HG02759 (cell line): Measurements from ENCODE around the gene NABP2.
"Not testable (repeated sequence)": the region's sequence is repeated elsewhere in the genome, so short reads cannot be mapped to it uniquely, and the experiment has no call there.

Source experiments
- ATAC-seq: cut with Tn5 transposase; IDR thresholded peaks from one replicate; pipeline ENCODE4 v1.9.1; 2021; ENCODE audit warnings: mild to moderate bottlenecking, moderate library complexity; ENCODE audit not compliant: unreplicated experiment

Gene NABP2

DNA sequence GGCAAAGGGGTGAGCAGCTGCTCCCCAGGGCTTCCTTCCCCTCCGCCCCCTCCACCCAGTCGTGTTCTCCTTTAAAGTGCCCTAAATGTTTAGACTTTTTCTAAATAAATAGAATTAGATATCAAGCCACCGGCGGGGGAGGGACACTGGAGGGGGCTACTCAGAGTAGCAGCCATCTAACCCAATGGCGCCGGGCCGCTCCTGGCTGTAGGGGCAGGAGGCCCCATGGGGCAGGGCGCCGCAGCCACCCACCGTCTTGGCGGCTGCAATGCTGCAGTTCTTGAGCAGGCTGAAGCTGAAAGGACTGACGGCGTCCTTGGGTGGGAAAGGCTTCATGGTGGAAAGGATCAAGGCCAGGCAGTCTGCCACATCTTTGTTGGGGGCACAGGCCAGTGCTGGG is 18.8 kb downstream of the NABP2 start:
- ATAC-seq, result no peak

DNA sequence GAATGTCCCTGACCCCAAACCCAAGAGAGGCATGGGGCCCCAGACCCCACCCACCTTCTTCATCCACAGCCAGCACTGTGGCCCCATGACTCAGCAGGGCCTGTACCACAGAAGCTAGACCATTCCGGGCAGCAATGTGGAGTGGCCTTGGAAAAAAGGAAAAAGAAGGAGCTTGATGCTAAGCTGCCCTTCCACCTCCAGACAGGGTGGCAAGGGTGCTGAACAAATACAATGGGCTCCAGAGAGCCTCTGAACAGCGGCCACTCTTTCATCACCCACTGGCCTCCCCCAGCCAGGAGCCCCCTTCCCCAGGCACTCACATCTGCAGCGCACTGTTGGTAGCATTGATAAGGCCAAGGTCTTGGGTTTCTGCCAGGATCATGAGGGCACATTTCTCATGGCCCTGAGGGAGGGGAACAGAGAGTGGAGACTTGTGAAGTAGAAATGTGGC is 19.6 kb downstream of the NABP2 start:
- no peak for ATAC-seq

DNA sequence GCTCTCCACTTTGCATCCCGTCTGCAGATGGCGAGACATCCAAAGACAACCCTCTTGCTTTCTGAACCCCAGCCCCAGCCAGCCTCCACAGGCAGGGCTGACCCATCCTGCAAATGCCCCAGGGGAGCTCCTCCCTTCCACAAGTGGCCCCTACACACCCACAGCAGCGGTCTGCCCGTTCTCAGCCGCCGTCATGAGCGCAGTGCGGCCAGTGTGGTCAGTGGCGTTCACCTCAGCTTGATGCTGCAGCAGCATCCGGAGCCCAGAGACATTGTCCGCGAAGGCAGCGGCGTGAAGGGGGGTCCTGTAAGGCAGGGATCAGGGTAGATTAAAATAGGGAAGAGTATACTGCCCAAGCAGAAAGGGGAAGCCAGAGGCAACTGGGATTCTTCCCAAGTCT is 20.4 kb downstream of the NABP2 start:
- no peak for ATAC-seq

DNA sequence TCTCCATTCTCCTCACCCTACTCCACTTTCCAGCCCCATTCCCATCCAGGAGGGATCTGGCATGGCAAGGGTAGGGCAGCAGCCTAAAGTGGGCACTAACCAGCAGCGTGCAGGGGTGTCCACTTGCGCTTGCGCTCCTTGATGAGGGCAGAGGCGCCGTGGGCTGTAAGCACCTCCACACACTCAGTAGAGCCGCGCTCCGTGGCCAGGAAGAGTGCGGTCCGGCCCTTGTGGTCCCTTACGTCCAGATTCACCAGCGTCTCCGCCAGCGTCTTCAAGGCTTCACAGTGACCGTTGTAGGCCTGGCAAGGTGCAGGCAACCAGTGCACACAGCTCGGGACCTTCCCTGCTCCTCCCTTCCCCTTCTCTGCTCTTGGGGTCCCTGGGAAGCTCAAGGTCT is 23.8 kb downstream of the NABP2 start:
- no peak for ATAC-seq

DNA sequence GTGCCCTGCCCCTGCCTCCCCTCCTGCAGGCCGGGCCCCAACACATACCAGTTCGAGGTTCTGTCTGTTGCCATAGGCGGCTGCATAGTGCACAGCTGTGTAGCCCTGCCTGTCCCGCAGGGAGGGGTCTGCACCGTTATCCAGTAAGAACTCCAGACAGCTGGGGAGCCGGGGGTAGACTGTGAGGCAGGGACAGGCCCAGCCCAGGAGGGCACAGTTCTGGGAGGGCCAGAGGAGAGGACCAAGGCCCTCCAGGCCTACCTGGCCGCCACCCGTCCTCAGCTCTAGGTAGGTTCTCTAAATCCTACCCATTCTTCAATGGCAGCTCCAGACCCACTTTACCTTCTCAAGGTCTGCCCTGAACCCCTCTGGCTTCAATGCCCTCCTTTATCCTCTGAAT is 24.6 kb downstream of the NABP2 start:
- no peak for ATAC-seq

DNA sequence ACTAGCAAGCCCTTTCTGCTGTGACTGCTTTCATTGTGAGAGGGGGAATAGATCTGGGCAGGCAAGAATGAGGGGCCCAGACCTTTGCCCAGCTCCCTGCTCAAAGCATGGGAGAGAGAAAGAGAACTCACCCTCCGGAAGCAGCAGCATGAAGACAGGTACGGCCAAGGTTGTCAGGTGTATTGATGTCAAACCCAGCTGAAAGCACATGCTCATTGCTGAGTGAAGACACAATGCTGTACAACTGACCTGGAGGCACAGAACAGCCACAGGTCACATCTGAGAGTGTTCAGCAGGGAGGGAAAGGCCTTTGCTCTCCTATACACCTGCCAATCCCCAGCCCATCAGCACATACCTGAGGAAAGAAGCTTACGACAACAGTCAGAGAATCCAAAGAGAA is 28.5 kb downstream of the NABP2 start:
- ATAC-seq, result no peak

DNA sequence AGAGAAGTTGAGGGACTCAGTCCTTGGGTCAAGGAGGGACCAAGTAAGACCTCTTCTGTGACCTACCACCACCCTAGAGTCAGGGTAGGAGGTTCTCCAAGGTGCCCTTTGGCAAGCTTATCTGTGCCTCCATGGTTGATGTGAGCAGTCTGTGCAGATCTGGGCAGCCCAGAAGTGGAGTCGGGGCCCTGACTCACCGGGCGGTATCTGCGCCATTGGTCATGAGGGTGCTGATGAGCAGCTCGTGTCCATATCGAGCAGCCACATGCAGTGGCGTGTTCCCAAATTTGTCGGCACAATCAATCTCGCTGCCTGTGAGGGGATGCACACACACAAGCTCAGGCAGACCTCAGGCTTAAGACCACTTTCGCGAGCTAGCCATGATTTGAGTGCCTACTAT is 28.9 kb downstream of the NABP2 start:
- ATAC-seq, result no peak

DNA sequence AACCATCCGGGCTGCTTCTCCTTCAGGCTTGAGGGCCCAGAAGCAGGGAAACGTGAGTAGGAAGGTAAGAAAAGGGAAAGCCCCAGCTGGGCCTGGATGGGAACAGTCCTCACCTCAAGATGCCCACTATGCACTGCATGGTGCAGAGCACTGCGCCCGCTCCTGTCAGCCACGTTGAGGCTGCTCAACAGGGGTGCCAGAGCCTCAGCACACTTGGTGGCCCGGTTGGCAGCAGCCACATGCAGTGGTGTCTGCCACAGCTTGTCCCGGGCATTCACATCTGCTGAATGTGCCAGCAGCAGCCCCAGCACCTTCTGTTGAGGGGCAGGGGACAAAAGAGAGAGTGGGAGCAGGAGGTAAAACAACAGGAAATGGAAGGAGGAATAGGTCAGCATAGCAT is 31.5 kb downstream of the NABP2 start:
- no peak for ATAC-seq

DNA sequence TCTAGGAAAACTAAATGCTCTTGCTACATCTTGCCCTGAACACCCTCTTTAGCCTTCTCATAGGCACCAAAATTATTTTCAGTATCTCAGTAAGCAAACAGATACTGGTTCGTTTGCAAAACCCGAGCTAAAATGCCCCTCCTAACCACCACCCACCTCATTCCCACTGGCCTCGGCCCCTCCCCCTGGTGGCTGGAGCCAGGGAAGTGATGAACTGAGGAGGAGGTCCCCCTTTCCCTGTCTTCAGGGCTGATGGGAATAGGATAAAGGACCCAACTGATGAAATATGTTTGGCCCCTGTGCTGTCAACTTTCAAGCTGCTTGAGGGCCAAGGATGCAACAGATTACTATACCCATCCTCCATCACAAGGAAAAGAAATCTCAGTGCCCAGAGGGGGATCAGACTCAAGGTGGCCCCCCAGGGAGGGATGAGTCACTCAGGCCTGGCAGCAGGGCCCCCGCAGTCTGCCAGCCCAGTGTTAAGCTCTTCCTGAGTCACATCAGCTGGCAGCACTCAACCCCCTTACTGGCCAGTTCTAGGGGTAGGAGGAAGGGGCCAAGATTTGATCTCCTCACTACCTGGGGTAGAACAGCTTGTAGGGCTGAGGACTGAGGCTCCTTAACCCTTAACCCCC is 32.3 kb downstream of the NABP2 start:
- ATAC-seq, result no peak

DNA sequence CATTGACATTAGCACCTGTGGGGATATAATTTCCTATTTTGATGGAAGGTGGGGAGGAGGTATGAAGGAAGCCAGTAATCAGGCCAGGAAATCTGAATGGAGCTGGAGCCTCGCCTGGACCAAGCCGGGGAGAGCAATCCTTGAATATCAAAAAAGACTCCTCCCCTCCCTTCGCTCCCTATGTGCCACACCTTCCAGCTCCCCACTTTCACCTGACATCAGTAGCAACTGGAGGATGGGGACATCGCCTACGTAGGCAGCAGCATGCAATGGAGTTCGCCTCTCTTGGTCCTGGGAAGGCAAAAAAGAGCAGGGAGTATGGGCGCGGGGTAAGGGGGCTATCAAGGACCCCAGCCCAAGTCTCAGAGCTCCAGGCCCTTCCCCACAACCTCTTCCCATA is 32.9 kb downstream of the NABP2 start:
- ATAC-seq, result no peak

DNA sequence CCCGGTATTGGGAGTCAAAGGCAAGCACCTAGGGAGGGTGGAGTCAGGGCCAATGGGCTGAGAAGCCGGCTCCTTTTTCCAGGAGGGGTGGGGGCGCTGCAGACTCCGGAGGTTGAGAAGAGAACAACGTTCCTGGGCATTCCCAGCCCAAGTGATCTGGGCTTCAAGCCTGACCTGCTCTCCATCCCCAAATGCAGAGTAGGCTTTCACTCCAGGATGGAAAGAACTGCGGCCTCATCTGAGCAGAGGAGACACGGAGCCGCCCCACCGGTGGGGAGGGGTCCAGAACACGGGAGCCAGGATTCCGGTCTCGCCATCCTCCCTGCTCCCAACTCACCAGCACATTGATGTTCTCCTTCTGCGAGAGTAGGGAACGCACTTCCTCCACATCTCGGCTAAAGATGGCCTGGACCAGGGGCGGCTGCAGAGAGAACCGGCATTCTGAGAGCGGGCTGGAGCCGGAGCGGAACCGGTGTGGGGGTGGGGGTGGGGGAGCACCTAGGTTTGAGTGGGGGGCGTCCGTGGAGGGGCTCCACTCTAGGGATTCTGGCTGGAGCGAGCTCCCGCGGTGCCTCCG is 33.4 kb downstream of the NABP2 start:
- ATAC-seq, result peak; percentile 19

DNA sequence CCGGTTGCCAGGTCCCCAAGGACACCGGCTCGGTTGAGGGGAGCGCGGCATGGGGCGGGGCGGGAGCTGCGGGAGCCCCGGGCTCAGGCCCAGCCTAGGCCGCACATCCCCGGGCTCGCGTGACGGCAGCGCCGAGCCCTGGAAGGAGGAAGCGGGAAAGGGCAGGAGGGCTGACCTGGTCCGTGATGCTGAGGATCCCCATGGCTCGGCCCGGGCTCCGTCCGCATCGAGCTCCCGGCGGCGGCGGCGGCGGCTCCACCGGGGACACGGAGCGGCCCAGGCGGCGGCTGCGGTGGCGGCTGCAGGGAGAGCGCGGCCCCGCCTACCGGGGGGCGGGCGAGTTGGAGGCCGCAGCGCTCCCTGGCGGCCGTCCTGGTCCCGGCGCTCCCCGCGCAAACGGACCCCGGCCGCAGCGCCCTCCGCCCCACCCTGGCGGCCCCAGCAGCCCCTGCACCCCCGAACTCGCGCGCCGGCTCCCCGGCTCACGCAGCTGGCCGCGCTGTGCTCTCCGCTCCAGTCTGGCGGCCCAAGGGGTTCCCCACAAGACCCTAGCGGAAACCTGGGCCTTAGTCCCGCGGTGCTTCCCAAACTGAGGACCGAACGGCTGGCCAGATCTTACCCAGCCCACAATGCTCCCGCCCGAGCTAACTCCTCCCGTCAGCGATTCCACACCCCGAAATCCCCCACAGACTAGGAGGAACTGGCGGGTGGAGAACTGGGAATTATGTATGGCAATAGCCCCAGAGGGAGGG is 34.1 kb downstream of the NABP2 start, which contains the start of gene ANKRD52:
Gene ANKRD52, minus strand, starts transcription at position 317 of the 752 bp plus-strand sequence. Its CDS starts 115 bp downstream, at position 202.
- ATAC-seq, result peak; percentile 94

DNA sequence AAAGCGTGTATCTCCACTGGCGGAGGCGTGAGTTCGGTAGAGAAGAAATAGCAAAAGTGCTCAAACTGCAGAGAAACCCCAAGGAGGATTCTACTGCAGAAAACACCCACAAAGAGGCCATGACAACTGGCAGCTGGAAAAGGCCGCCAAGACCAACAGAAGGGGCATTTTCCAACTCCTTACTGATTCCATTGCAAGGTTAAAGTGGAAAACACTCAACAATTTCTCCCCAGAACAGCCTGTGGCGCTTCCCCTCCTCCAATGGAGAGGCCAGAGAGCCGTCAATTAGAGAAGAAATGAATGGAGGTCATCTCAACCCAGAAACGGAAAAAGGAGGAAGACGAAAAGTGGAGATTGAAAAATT is 34.7 kb downstream of the NABP2 start:
- ATAC-seq, result no peak

DNA sequence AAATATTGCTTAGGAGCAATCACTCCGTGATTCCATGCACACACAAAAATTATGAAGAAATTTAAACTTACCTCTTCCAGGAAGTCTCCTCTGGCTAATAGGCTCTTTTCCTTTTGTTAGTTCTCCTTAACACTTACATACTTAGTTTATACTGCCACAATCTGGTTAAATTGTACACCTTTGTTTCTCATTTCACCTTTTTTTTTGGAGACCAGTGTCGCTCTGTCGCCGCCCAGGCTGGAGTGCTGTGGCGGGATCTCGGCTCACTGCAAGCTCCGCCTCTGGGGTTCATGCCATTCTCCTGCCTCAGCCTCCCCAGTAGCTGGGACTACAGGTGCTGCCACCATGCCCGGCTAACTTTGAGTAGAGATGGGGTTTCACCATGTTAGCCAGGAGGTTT is 36.2 kb downstream of the NABP2 start:
- no peak for ATAC-seq

DNA sequence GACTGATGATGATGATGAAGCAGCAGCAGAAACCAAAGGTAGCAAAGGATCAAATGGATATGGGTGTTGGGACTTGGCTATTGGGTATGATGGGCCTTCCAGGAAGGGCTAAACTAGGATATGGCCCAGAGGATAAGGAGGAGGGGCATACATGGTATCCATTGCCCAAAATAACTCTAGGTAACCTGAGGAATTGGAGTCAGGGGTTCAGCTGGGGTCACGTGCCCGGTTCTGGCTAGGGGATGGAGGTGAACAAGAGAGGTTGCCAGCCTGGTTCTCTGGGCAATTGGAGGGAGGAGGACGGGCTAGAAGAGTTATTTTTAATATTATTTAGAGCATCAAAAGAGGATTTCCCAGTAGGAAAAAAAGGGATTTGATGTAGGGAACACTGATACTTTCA is 36.8 kb downstream of the NABP2 start:
- no peak for ATAC-seq

DNA sequence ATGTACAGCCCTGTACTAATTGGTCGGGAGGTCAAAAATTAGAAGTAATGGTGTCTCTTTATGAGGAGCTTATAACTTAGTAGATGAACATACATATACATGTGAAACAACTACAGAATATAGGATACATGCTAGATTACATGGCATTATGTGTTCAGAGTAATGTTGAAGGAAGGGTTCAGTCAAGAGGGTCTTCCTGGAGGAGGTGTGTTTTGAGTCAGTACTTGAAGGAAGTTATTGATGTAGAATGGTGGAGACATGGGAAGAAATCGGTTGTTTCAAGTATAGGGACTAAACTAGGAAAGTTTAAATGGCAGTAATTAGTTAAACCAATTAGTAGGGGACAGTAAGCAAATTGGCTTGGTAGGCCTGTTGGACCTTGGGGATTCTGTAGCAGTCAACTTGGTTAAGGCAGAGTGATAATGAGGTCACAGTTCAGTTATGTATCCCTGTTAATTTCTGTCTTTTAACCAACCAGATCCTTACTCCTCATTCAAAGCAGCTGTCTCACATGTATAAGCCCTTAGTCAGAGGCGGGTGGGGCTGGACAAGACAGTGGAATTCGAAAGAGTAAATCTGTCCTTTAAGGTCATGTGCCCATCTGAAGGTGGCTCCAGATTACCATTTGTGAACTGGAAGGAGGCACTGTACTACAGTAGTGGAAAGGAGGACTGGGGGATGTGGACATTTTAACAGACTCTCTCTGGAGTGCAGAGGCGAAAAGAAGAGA is 37.5 kb downstream of the NABP2 start:
- no peak for ATAC-seq

DNA sequence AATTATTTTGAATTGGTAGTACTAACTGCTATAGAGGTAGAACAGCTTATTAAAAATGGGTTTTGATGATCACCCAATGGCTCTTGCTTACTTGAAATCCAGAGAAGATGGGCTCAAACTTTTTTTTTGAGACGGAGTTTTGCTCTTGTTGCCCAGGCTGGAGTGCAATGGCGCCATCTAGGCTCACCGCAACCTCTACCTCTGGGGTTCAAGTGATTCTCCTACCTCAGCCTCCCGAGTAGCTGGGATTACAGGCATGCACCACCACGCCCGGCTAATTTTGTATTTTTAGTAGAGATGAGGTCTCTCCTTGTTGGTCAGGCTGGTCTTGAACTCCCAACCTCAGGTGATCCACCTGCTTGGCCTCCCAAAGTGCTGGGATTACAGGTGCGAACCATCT is 38.8 kb downstream of the NABP2 start:
- ATAC-seq, result not testable (repeated sequence)

DNA sequence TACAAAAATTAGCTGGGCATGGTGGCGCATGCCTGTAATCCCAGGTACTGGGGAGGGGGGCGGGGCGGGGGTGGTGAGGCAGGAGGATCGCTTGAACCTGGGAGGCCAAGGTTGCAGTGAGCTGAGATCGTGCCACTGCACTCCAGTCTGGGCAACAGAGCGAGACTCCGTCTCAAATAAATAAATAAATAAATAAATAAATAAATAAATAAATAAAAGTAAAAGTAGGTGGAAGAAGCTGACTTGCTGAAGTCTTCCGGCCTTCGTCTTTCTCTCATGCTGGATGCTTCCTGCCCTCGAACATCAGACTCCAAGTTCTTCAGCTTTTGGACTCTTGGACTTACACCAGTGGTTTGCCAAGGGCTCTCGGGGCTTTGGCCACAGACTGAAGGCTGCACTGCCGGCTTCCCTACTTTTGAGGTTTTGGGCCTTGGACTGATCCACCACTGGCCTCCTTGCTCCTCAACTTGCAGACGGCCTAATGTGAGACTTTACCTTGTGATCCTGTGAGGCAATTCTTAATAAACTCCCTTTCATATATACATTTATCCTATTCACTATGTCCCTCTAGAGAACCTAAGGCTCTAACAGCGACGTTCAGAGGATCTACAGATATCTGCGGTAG is 42.0 kb downstream of the NABP2 start:
- not testable (repeated sequence) for ATAC-seq

DNA sequence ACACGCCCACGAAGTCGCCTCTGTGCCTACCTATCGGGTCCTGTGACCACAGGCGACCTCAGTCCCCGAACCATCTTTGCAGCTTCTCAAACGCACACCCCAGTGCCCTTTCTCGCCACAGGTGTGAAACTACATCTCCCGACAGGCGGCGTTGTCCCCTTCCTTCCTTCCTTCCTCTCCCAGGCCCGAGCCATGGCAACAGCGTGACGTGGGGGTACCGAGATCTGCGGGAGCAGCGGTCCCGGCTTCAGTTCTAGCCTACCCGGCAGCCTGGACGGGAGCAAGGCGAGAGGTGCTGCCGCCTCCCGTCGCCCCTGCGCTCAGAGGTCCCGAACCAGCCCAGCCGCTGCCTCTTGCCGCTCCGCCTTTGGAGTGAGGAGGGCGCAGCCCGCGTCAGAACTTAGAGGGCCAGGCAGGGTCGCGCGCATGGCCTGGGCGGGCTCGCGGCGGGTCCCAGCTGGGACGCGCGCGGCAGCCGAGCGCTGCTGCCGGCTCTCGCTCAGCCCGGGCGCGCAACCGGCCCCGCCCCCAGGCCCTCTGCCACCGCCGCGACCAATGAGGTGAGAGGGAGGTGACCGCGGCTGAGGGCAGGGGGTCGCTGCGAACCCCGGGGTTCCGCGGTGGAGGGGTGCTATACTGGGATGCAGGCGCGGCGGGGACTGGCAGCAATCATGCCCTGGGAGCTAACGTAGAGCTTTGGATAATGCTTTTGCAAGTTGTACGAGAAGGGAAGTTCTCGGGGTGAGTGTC is 42.7 kb downstream of the NABP2 start, which contains the start of gene COQ10A:
Gene COQ10A, plus strand, starts transcription at position 250 of the 750 bp plus-strand sequence. Its CDS starts 177 bp downstream, at position 427.
- ATAC-seq, result peak; percentile 93

DNA sequence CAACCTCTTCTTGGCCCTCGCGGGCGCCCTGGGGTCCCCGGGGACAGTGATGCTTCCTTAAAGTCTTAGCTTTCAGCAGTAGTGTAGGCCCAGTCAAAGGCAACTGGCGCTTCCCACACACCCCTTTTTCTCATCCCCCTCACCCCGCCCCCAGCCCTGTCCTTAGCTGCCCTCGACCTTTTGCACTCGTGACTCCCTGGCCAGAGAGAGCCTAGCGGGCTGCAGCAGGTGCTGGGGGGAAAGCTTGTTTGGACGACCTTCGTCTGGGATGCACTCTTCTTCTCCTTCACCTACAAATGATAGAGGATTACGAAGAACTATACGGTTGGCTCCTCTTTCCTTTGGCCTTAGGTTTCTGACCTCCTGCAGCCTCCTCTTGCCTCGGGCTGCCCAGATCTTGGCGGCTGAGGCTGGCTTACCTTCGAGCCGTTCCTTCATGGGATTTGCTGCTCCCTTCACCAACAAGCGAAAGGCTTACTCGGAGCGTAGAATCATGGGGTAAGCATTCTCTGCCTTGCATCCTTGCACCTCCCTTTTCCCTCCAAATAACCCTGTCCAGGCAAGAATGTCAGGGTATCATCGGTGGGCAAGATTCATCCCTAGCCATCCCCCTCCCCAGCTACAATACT is 43.4 kb downstream of the NABP2 start:
- ATAC-seq, result no peak
